ENCODE data around the gene LILRB3.
"Not testable (repeated sequence)": the region's sequence is repeated elsewhere in the genome, so short reads cannot be mapped to it uniquely, and the experiment has no call there.

LILRB3 gene

GRCh38 chr19:54179262-54179852, 43.5 kb downstream of the LILRB3 start:
- intact Hi-C loops (cut with DNase I), result no loop called here
- no peak for DNase-seq

- intact Hi-C loops (cut with DNase I), result no loop called here
- peak in 39 of 42 donors; percentile 28 to 75 (median 61) for DNase-seq
These were observed 44.1 kb downstream of the LILRB3 start for GRCh38 chr19:54178581-54179261.

GRCh38 chr19:54173951-54174834, 48.6 kb downstream of the LILRB3 start:
- no peak for DNase-seq

GRCh38 chr19:54173359-54173699, 49.5 kb downstream of the LILRB3 start:
- DNase-seq, result no peak
- intact Hi-C loops (cut with DNase I), result no loop called here

More at GRCh38 chr19:54173951-54174834, 48.6 kb downstream of the LILRB3 start:
- intact Hi-C loops (cut with DNase I), result no loop called here

- intact Hi-C loops (cut with DNase I), result no loop called here
- DNase-seq, result no peak
These were observed 50.1 kb downstream of the LILRB3 start, which contains the start of gene TMC4 for GRCh38 chr19:54172471-54173358. TSS of gene TMC4 (minus strand) at chr19:54173160. CDS start at chr19:54173117, 43 bp downstream.

- intact Hi-C loops (cut with DNase I); DNase-seq: not testable (repeated sequence)
These were observed 50.9 kb downstream of the LILRB3 start for GRCh38 chr19:54171736-54172431.

GRCh38 chr19:54169149-54169740, 53.6 kb downstream of the LILRB3 start:
- DNase-seq, result no peak
- intact Hi-C loops (cut with DNase I), result loop anchor here (5.0 kb wide), 1 partner anchor 63 kb away; no protein-coding TSS in a partner anchor

- DNase-seq, result peak; percentile 82 to 98 (median 94)
- intact Hi-C loops (cut with DNase I), result loop anchor here (5.0 kb wide), 1 partner anchor 64 kb away; no protein-coding TSS in a partner anchor
These were observed 54.5 kb downstream of the LILRB3 start for GRCh38 chr19:54168174-54168917.
